Uterus (tissue), 4 donors: ENCODE results near the gene HRK. TPM values are rescaled to one million over a fixed set of nuclear protein-coding genes. Genes with fewer than 3 reads are reported as not detected.

Experiments used
- DNase-seq, 2 donors: peaks; one replicate each; pipeline ENCODE4 v3.0.0-alpha.2; 2019 to 2020
- H3K27ac ChIP-seq, 2 donors: fragments of 200-600 bp; sonication (generic); 1 replicate in 1 of 2; 2 replicates in 1 of 2; pipeline ENCODE4 v1.5.1; 2016 to 2018
- H3K27me3 ChIP-seq, 2 donors: fragments of 200-600 bp; sonication (generic); one replicate each; pipeline ENCODE4 v1.5.1; 2018 to 2019; ENCODE audit warnings: control low read depth in 1 of 2
- H3K36me3 ChIP-seq, 2 donors: fragments of 200-600 bp; sonication (generic); one replicate each; pipeline ENCODE4 v1.5.1; 2019; ENCODE audit warnings: control low read depth in 1 of 2
- H3K4me1 ChIP-seq, 2 donors: fragments of 200-600 bp; sonication (generic); one replicate each; pipeline ENCODE4 v1.5.1; 2018 to 2019; ENCODE audit warnings: control low read depth in 1 of 2
- H3K4me3 ChIP-seq, 2 donors: fragments of 200-600 bp; sonication (generic); 1 replicate in 1 of 2; 2 replicates in 1 of 2; pipeline ENCODE4 v1.5.1; 2018 to 2019; ENCODE audit warnings: mild to moderate bottlenecking in 1 of 2
- H3K9me3 ChIP-seq, 2 donors: fragments of 200-600 bp; sonication (generic); one replicate each; pipeline ENCODE4 v1.5.1; 2019; ENCODE audit warnings: control low read depth in 1 of 2
- POLR2A ChIP-seq, 2 donors: fragments of 450-650 bp; IDR thresholded peaks; one replicate each; pipeline ENCODE4 v1.6.1; 2016; ENCODE audit warnings: antibody characterized with exemption in 2 of 2, mild to moderate bottlenecking in 1 of 2, moderate library complexity in 1 of 2
- intact Hi-C: fragments of 100-400 bp; cut with DNase I; formaldehyde crosslinking; loops from one replicate; pipeline ENCODE4 v1.15.1; 2023; ENCODE audit warnings: low total_unique reads
- total RNA-seq, 4 donors: library from RNA; depleted of rRNA in 3 of 4; stranded (reverse); fragments of >200 nt in 3 of 4; gene quantifications; one replicate each; pipeline versions ENCODE4 v1.1.0 to v1.2.4, GENCODE V29; 2014 to 2023
- TF ChIP-seq, protein P1 (sequence below), 4 experiments: fragments of 200-600 bp in 2 of 4; fragments of 450-650 bp in 2 of 4; sonication (generic) in 2 of 4; IDR thresholded peaks; one replicate each; pipeline ENCODE4 v1.5.1; 2016 to 2019; ENCODE audit warnings: antibody characterized with exemption in 4 of 4, mild to moderate bottlenecking in 2 of 4, moderate library complexity in 1 of 4
- donor health status: DM: yes; HTN: yes; CAD: no.

Gene HRK
- total RNA-seq, 4 donors from 2014 or later: 0.55 to 1.5 TPM; not detected in 2

DNA sequence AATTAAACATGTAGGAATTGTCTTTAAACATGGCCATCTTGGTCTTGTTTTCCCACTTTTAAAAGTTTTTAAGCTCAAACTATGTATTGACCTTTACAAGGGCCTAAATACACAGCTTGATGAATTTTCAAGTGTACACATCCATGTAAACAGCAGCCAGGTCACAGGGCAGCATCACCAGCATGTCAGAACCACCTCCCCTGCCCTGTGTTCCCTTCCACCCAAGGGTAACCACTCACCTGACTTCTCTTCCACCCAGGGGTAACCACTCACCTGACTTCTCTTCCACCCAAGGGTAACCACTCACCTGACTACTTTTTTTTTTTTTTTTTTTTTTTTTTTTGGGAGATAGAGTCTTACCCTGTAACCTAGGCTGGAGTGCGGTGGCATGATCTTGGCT lies 34.1 kb upstream of the HRK start:
- TF ChIP-seq, protein P1, sequence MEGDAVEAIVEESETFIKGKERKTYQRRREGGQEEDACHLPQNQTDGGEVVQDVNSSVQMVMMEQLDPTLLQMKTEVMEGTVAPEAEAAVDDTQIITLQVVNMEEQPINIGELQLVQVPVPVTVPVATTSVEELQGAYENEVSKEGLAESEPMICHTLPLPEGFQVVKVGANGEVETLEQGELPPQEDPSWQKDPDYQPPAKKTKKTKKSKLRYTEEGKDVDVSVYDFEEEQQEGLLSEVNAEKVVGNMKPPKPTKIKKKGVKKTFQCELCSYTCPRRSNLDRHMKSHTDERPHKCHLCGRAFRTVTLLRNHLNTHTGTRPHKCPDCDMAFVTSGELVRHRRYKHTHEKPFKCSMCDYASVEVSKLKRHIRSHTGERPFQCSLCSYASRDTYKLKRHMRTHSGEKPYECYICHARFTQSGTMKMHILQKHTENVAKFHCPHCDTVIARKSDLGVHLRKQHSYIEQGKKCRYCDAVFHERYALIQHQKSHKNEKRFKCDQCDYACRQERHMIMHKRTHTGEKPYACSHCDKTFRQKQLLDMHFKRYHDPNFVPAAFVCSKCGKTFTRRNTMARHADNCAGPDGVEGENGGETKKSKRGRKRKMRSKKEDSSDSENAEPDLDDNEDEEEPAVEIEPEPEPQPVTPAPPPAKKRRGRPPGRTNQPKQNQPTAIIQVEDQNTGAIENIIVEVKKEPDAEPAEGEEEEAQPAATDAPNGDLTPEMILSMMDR (IDR thresholded peaks at IDR 0.05): no peak
- TF ChIP-seq POLR2A (IDR thresholded peaks at IDR 0.05): no peak
- DNase-seq: no peak

GRCh38 chr12:116910645-116911451 lies 29.6 kb upstream of the HRK start, which contains the start of gene FBXW8:
TSS of gene FBXW8 (plus strand) at chr12:116910950. CDS start at chr12:116911038, 88 bp downstream.
- H3K27me3 ChIP-seq: no peaks in the 10 kb centered on the region
- no peaks in the 10 kb centered on the region for H3K36me3 ChIP-seq
- no peaks in the 10 kb centered on the region for H3K9me3 ChIP-seq
- peak within 1 kb of the TSS; percentile 41 to 94 for H3K4me3 ChIP-seq
- intact Hi-C loops: no loop called here
- peak in 1 of 2 donors; percentile 25 for TF ChIP-seq POLR2A (IDR thresholded peaks at IDR 0.05)
- TF ChIP-seq, protein P1 (IDR thresholded peaks at IDR 0.05): no peak
- no peaks in the 10 kb centered on the region for H3K4me1 ChIP-seq
- H3K27ac ChIP-seq: peak within 1 kb of the TSS; percentile 79 to 83
- DNase-seq: peak; percentile 46 to 73

More for the DNA sequence above, 34.1 kb upstream of the HRK start:
- intact Hi-C loops: no loop called here
- no peaks in the 10 kb centered on the region for H3K27me3 ChIP-seq
- H3K27ac ChIP-seq: no peak overlapping the region
- no peaks in the 10 kb centered on the region for H3K4me1 ChIP-seq
- no peaks in the 10 kb centered on the region for H3K9me3 ChIP-seq
- H3K4me3 ChIP-seq: no peak overlapping the region
- no peaks in the 10 kb centered on the region for H3K36me3 ChIP-seq

DNA sequence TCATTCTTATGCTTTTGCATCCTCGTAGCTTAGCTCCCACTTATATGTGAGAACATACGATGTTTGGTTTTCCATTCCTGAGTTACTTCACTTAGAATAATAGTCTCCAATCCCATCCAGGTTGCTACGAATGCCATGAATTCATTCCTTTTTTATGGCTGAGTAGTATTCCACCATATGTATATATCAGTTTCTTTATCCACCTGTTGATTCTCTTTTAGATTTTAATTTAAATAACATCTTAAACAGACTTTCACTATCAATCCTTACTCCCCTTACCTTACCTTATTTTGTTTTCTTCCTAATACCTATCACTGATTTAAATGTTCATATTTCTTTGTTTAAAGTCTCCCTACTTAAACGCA lies 29.0 kb upstream of the HRK start:
- Histone ChIP-seq H3K4me3 (peak overlapping the region; percentile 41 to 94), H3K9me3 (no peaks in the 10 kb centered on the region), H3K27me3 (no peaks in the 10 kb centered on the region), H3K27ac (peak overlapping the region in 1 of 2 donors; percentile 79), H3K36me3 (no peaks in the 10 kb centered on the region), H3K4me1 (no peaks in the 10 kb centered on the region)
- no peak for DNase-seq
- intact Hi-C loops: no loop called here
- TF ChIP-seq, protein P1 (IDR thresholded peaks at IDR 0.05): no peak
- no peak for TF ChIP-seq POLR2A (IDR thresholded peaks at IDR 0.05)

GRCh38 chr12:116906285-116906684 lies 25.0 kb upstream of the HRK start:
- no peak for DNase-seq
- H3K9me3 ChIP-seq: no peaks in the 10 kb centered on the region
- no peaks in the 10 kb centered on the region for H3K4me1 ChIP-seq
- H3K27ac ChIP-seq: no peak overlapping the region
- intact Hi-C loops: no loop called here
- no peak overlapping the region for H3K4me3 ChIP-seq
- H3K27me3 ChIP-seq: no peaks in the 10 kb centered on the region
- H3K36me3 ChIP-seq: no peaks in the 10 kb centered on the region
- no peak for TF ChIP-seq POLR2A (IDR thresholded peaks at IDR 0.05)
- TF ChIP-seq, protein P1 (IDR thresholded peaks at IDR 0.05): no peak

DNA sequence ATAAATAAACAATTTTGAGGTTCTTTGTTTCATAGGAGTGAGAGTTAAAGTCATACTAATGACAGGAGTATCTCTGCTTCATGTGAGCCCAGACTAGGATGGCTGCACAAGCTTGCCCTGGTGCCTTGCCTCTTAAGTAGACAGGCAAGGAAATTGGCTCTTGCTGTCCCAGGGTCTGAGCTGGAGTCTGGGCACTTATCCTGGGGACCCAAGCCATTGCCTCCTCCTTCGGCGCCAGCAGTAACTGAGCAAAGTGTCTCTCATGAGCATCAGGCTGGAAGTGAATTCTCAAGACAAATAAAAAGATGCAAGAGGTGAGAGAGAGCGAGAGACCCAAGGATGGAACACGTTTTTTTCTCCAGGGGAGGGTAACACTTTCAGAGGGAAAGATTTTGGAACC lies 22.6 kb upstream of the HRK start:
- TF ChIP-seq, protein P1 (IDR thresholded peaks at IDR 0.05): no peak
- no peak for TF ChIP-seq POLR2A (IDR thresholded peaks at IDR 0.05)
- Histone ChIP-seq H3K4me3 (no peak overlapping the region), H3K36me3 (no peaks in the 10 kb centered on the region), H3K27ac (no peak overlapping the region), H3K9me3 (no peaks in the 10 kb centered on the region), H3K4me1 (no peaks in the 10 kb centered on the region), H3K27me3 (no peaks in the 10 kb centered on the region)
- DNase-seq: no peak
- intact Hi-C loops: no loop called here
